GM08714 (cell line): ENCODE measurements around the gene TNFRSF13B.

Experiments
- H3K4me3 ChIP-seq: fragments of 200-500 bp; sonication (Bioruptor generic); 2 replicates; pipeline ENCODE4 v1.5.1; 2014; ENCODE audit warnings: mild to moderate bottlenecking, low read length, inconsistent platforms
- ZNF274 ChIP-seq: IDR thresholded peaks from 2 replicates; pipeline ENCODE4 v1.6.1; 2012; ENCODE audit warnings: mild to moderate bottlenecking, low read depth, low read length

The TNFRSF13B gene

GRCh38 chr17:16889088-16889465 lies 82.8 kb downstream of the TNFRSF13B start:
- TF ChIP-seq ZNF274, result no peak
- no peak overlapping the region for H3K4me3 ChIP-seq
